Naive thymus-derived CD4-positive, alpha-beta T cell (primary cell): ENCODE measurements around the gene NAB2. TPM values are rescaled to one million over a fixed set of nuclear protein-coding genes. Genes with fewer than 3 reads are reported as not detected.

Source experiments
- ATAC-seq: fragments of 150-1000 bp; cut with Tn5 transposase; 2 replicates; pipeline ENCODE4 v1.10.0; 2021; ENCODE audit warnings: mild to moderate bottlenecking, moderate library complexity
- CTCF ChIA-PET: fragments of 350-600 bp; sonication (Branson Sonifier 250); formaldehyde crosslinking; loops from one replicate; lab custom pipeline; 2021; ENCODE audit warnings: antibody characterized with exemption; lab: Charles Lee
- POLR2A ChIA-PET: fragments of 350-600 bp; sonication (Branson Sonifier 250); formaldehyde crosslinking; loops from one replicate; lab custom pipeline; 2021; ENCODE audit warnings: antibody characterized with exemption, inconsistent platforms; lab: Charles Lee
- DNase-seq, 9 donors: peaks; one replicate each; pipeline versions ENCODE4 v3.0.0 to v3.0.0-alpha.2; 2020 to 2022; ENCODE audit warnings: mixed read lengths in 1 of 9
- H3K27ac ChIP-seq: one replicate; pipeline ENCODE4 v1.7.0; 2013; ENCODE audit warnings: mild to moderate bottlenecking, low read depth, low read length, moderate library complexity
- H3K27me3 ChIP-seq, 2 donors: one replicate each; pipeline ENCODE4 v1.7.0; 2013; ENCODE audit warnings: low read length in 2 of 2, mild to moderate bottlenecking in 2 of 2, moderate library complexity in 2 of 2; ENCODE audit not compliant: control insufficient read depth in 2 of 2, insufficient read depth in 2 of 2
- H3K36me3 ChIP-seq, 3 experiments: 1 replicate in 2 of 3; 2 replicates in 1 of 3; pipeline ENCODE4 v1.7.0; 2013; ENCODE audit warnings: low read length in 3 of 3, mild to moderate bottlenecking in 3 of 3, moderate library complexity in 1 of 3; ENCODE audit not compliant: insufficient read depth in 3 of 3, control insufficient read depth in 2 of 3
- H3K4me1 ChIP-seq, 2 donors: one replicate each; pipeline ENCODE4 v1.7.0; 2013; ENCODE audit warnings: low read length in 2 of 2, mild to moderate bottlenecking in 2 of 2, moderate library complexity in 1 of 2; ENCODE audit not compliant: control insufficient read depth in 2 of 2, insufficient read depth in 2 of 2
- H3K4me3 ChIP-seq: 2 replicates; pipeline ENCODE4 v1.7.0; 2013; ENCODE audit warnings: mild to moderate bottlenecking, low read length
- H3K9me3 ChIP-seq, 3 experiments: 1 replicate in 2 of 3; 2 replicates in 1 of 3; pipeline ENCODE4 v1.7.0; 2013; ENCODE audit warnings: low read length in 3 of 3; ENCODE audit not compliant: control insufficient read depth in 2 of 3
- H3K27ac Mint-ChIP-seq, 9 donors: one replicate each; pipeline ENCODE4 v1.8.0; 2020 to 2022; ENCODE audit warnings: mixed read lengths in 9 of 9, mild to moderate bottlenecking in 8 of 9, moderate library complexity in 5 of 9, inconsistent platforms in 2 of 9
- H3K27me3 Mint-ChIP-seq, 5 donors: one replicate each; pipeline ENCODE4 v1.8.0; 2021 to 2022; ENCODE audit warnings: mixed read lengths in 5 of 5, mild to moderate bottlenecking in 1 of 5
- H3K36me3 Mint-ChIP-seq, 5 donors: one replicate each; pipeline ENCODE4 v1.8.0; 2020 to 2022; ENCODE audit warnings: mixed read lengths in 5 of 5, mild to moderate bottlenecking in 3 of 5, inconsistent platforms in 1 of 5
- H3K4me1 Mint-ChIP-seq, 7 donors: one replicate each; pipeline ENCODE4 v1.8.0; 2020 to 2022; ENCODE audit warnings: mixed read lengths in 7 of 7, mild to moderate bottlenecking in 3 of 7, inconsistent platforms in 1 of 7
- H3K4me3 Mint-ChIP-seq, 10 donors: one replicate each; pipeline ENCODE4 v1.8.0; 2020 to 2022; ENCODE audit warnings: mild to moderate bottlenecking in 10 of 10, mixed read lengths in 10 of 10, moderate library complexity in 6 of 10, inconsistent platforms in 2 of 10
- H3K9me3 Mint-ChIP-seq, 11 donors: one replicate each; pipeline ENCODE4 v1.8.0; 2020 to 2022; ENCODE audit warnings: mixed read lengths in 11 of 11, mild to moderate bottlenecking in 4 of 11, inconsistent platforms in 1 of 11, moderate library complexity in 1 of 11
- intact Hi-C, 2 donors: fragments of 100-400 bp; cut with micrococcal nuclease; formaldehyde crosslinking; loops; one replicate each; pipeline ENCODE4 v1.15.1; 2023
- polyA plus RNA-seq, 2 donors: library from polyadenylated mRNA; unstranded; fragments of 300-500 nt; fragmentation: Illumina TruSeq; gene quantifications; one replicate each; pipeline ENCODE4 v1.2.3, GENCODE V29; 2021
- total RNA-seq, 6 experiments: library from RNA in 5 of 6; stranded (reverse) in 5 of 6; gene quantifications; 1 replicate in 5 of 6; 2 replicates in 1 of 6; pipeline ENCODE4 v1.2.3 and lab custom pipeline; 2021 to 2026

NAB2 gene
- total and polyA plus RNA-seq, 7 experiments from 2014 or later = 0.46 to 22.4 (median 7.2) TPM

DNA sequence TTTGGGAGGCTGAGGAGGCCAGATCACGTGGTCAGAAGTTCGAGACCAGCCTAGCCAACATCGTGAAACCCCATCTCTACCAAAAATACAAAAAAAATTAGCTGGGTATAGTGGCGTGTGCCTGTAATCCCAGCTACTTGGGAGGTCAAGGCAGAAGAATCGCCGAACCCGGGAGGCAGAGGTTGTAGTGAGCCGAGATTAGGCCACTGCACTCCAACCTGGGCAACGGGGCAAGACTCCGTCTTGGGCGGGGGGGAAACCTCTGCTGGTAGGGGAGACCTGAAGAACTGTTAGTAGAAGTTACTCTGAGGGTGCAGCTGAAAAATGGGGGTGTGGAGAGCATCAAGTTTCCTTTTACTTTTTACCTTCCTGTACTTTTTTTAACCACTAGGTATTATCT is 37.1 kb downstream of the NAB2 start:
- Mint-ChIP-seq H3K36me3 (peaks cover 0 to 7% (median 0%) of the 10 kb centered on the region in 5 donors), H3K27ac (no peak overlapping the region), H3K4me3 (peak overlapping the region in 4 of 10 donors; percentile 33 to 86 (median 74)), H3K9me3 (peaks cover 0 to 9% (median 0%) of the 10 kb centered on the region in 11 donors), H3K27me3 (peaks cover 0 to 48% (median 0%) of the 10 kb centered on the region in 5 donors), H3K4me1 (peaks cover 0 to 23% (median 12%) of the 10 kb centered on the region in 7 donors)
- H3K27ac ChIP-seq = no peak overlapping the region
- peaks cover 0 to 5% (median 0%) of the 10 kb centered on the region in 3 experiments for H3K36me3 ChIP-seq
- intact Hi-C loops = loop anchor here (5.0 to 10.0 kb wide), 2 partner anchors 119 to 329 kb away; partner anchors contain the start of genes GLI1 (in 1 of the 2), INHBE (in 1 of the 2) and ZBTB39 (in 1 of the 2)
- H3K9me3 ChIP-seq = no peaks in the 10 kb centered on the region
- DNase-seq (no peak), ATAC-seq (no peak)
- no peak overlapping the region for H3K4me3 ChIP-seq
- peaks cover 0 to 6% of the 10 kb centered on the region in 2 donors for H3K4me1 ChIP-seq
- POLR2A ChIA-PET = interaction anchor here (1.5 to 2.6 kb wide), 2 partner anchors 11 to 14 kb away, joined by 3 to 14 read pairs; partner anchors contain the start of gene STAT6
- H3K27me3 ChIP-seq = no peaks in the 10 kb centered on the region
- CTCF ChIA-PET = interaction anchor here (0.7 to 10.8 kb wide), 6 partner anchors 14 to 118 kb away, joined by 3 to 162 read pairs (median 4); partner anchors contain the start of gene STAT6

DNA sequence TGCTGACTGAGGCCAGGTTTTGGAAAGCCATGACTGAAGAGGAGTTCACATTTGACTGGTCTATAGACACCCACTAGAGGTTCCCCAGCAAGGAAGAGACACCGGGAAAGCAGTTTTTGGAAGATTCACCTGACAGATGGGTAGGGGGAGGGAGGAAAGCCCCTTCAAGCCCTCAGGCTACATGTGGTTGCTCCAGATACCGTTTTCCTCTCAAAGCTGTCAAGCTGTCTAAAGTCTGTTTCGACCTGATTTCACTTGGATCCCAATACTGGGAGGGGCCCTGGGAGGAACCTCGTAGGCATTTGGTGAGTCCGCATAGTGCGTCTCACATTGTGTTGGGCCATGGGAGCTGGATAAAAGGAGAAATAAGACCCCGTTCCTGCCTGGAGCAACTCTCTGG is 37.6 kb downstream of the NAB2 start:
- no peak for DNase-seq
- Histone ChIP-seq H3K27ac (no peak overlapping the region), H3K4me1 (peaks cover 0 to 6% of the 10 kb centered on the region in 2 donors), H3K9me3 (no peaks in the 10 kb centered on the region), H3K4me3 (no peak overlapping the region), H3K36me3 (peaks cover 0 to 5% (median 0%) of the 10 kb centered on the region in 3 experiments), H3K27me3 (no peaks in the 10 kb centered on the region)
- intact Hi-C loops = loop anchor here (5.0 to 10.0 kb wide), 2 partner anchors 119 to 328 kb away; partner anchors contain the start of genes GLI1 (in 1 of the 2), INHBE (in 1 of the 2) and ZBTB39 (in 1 of the 2)
- Mint-ChIP-seq H3K9me3 (peaks cover 0 to 9% (median 0%) of the 10 kb centered on the region in 11 donors), H3K4me3 (peak overlapping the region; percentile 14 to 95 (median 86)), H3K36me3 (peaks cover 0 to 7% (median 0%) of the 10 kb centered on the region in 5 donors), H3K4me1 (peaks cover 0 to 25% (median 12%) of the 10 kb centered on the region in 7 donors), H3K27me3 (peaks cover 0 to 53% (median 0%) of the 10 kb centered on the region in 5 donors), H3K27ac (peak overlapping the region in 2 of 9 donors; percentile 55 to 83)
- ChIA-PET POLR2A (interaction anchor here (1.5 kb wide), 1 partner anchor 10 kb away, joined by 3 read pairs; no protein-coding TSS in a partner anchor), CTCF (interaction anchor here (0.7 to 10.8 kb wide), 5 partner anchors 14 to 57 kb away, joined by 3 to 162 read pairs (median 5); partner anchors contain the start of gene STAT6)
- ATAC-seq = no peak

DNA sequence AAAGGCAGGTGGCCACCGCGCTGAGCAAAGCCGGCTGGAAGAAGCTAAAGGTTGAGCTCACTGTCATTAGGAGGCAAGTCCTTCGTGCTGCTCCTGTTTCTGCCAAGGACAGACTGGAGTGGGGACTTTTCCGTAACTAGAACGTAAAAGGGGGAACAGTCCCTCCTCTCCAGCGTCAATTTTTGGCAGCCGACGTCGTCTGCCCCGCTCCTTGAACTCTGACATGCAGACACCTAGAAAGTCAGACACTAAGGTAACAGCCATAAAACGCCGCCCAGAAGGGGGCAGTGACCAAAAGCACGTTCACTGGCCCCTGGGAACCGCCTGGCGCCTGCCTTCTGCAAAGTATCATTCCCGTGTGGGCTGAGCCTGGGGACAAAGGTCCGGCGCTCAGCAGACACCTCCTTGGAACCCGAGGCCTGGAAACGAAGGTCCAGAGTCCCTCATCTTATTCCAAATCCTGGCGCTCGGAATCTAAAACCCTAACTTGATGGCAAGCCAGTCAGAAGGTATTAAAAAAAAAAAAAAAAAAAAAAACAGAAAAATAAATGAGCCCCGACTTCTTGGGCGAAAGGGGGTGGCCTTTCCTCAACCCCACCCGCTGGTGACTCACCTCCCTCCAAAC is 38.3 kb downstream of the NAB2 start:
- H3K9me3 Mint-ChIP-seq = peaks cover 0 to 9% (median 0%) of the 10 kb centered on the region in 11 donors
- Histone ChIP-seq H3K27me3 (no peaks in the 10 kb centered on the region), H3K9me3 (no peaks in the 10 kb centered on the region), H3K4me3 (peak overlapping the region; percentile 91), H3K4me1 (peaks cover 0 to 6% of the 10 kb centered on the region in 2 donors), H3K36me3 (peaks cover 0 to 5% (median 0%) of the 10 kb centered on the region in 3 experiments), H3K27ac (peak overlapping the region; percentile 84)
- POLR2A ChIA-PET = interaction anchor here (1.3 to 1.6 kb wide), 3 partner anchors 9 to 498 kb away, joined by 3 to 17 read pairs (median 4); partner anchors contain the start of gene STAT6
- peak overlapping the region in 6 of 9 donors; percentile 43 to 83 (median 79) for H3K27ac Mint-ChIP-seq
- peak in 8 of 9 donors; percentile 20 to 66 (median 42) for DNase-seq
- peaks cover 0 to 57% (median 0%) of the 10 kb centered on the region in 5 donors for H3K27me3 Mint-ChIP-seq
- peak overlapping the region; percentile 84 to 95 (median 89) for H3K4me3 Mint-ChIP-seq
- peak; percentile 44 for ATAC-seq
- intact Hi-C loops = loop anchor here (5.0 to 10.0 kb wide), 2 partner anchors 120 to 328 kb away; partner anchors contain the start of genes GLI1 (in 1 of the 2), INHBE (in 1 of the 2) and ZBTB39 (in 1 of the 2)
- peaks cover 0 to 29% (median 13%) of the 10 kb centered on the region in 7 donors for H3K4me1 Mint-ChIP-seq
- H3K36me3 Mint-ChIP-seq = peaks cover 0 to 7% (median 0%) of the 10 kb centered on the region in 5 donors
- CTCF ChIA-PET = interaction anchor here (0.9 to 10.8 kb wide), 4 partner anchors 16 to 62 kb away, joined by 3 to 162 read pairs (median 4); partner anchors contain the start of gene STAT6

DNA sequence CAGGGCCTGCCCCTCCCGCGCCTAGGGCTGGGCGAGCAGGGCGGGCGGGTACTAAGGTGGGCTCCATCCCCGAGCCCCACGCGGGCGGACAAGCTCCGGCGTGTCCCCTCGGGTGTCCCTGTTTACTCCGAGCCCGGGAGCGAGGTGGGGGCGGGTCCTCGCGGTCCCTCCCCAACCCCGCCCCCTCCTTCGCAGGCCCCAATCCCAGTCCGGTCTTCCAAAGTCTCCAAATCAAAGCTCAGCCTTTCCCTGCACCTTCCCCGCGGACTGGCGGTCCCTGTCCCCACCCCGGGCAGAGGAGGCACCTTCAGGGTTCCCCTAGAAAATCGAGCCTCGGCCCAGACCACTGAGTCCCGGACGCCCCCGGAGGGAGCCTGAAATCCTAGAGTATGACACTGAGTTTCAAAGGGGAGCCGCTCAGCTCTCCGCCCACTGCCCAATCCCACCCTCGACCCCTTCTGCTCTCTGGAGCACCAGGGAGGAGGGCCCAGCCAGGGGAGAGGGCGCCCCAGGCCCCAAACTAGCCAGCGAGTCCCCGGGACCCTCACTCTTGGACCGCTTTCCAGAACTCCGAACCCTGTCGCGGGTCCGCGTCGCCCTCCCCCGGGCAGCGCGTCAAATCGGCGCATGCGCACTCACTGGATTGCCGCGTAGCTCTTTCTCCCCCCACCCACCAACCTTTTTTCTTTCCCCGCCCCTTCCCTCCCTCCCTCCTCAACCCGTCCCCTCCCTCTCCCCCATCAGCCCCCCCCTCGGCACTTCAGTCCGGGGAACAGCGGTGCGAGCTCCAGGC is 39.0 kb downstream of the NAB2 start, which contains the start of gene LRP1:
LRP1 (plus strand) TSS at position 758 of the 793 bp plus-strand sequence. CDS start 482 bp downstream, outside the sequence.
- peaks cover 0 to 57% (median 0%) of the 10 kb centered on the region in 5 donors for H3K27me3 Mint-ChIP-seq
- Histone ChIP-seq H3K4me1 (peaks cover 0 to 6% of the 10 kb centered on the region in 2 donors), H3K4me3 (peak within 1 kb of the TSS; percentile 91), H3K27me3 (peaks cover 0 to 5% of the 10 kb centered on the region in 2 donors), H3K36me3 (peaks cover 0 to 5% (median 0%) of the 10 kb centered on the region in 3 experiments), H3K27ac (peak within 1 kb of the TSS; percentile 84), H3K9me3 (no peaks in the 10 kb centered on the region)
- ChIA-PET POLR2A (interaction anchor here (0.7 to 1.6 kb wide), 9 partner anchors 8 to 499 kb away, joined by 3 to 17 read pairs (median 3); partner anchors contain the start of genes NEMP1 and STAT6), CTCF (interaction anchor here (0.7 to 10.8 kb wide), 7 partner anchors 15 to 126 kb away, joined by 3 to 162 read pairs (median 4); partner anchors contain the start of gene STAT6)
- peak within 1 kb of the TSS; percentile 84 to 95 (median 89) for H3K4me3 Mint-ChIP-seq
- intact Hi-C loops = loop anchor here (1.0 to 10.0 kb wide), 5 partner anchors 16 to 327 kb away; partner anchors contain the start of genes GLI1 (in 1 of the 2), INHBE (in 1 of the 2) and ZBTB39 (in 1 of the 2)
- H3K27ac Mint-ChIP-seq = peak within 1 kb of the TSS in 8 of 9 donors; percentile 31 to 92 (median 79)
- DNase-seq (peak; percentile 63 to 85 (median 79)), ATAC-seq (peak; percentile 67)
- H3K9me3 Mint-ChIP-seq = peaks cover 0 to 9% (median 0%) of the 10 kb centered on the region in 11 donors
- peaks cover 0 to 7% (median 0%) of the 10 kb centered on the region in 5 donors for H3K36me3 Mint-ChIP-seq
- peaks cover 0 to 29% (median 15%) of the 10 kb centered on the region in 7 donors for H3K4me1 Mint-ChIP-seq

DNA sequence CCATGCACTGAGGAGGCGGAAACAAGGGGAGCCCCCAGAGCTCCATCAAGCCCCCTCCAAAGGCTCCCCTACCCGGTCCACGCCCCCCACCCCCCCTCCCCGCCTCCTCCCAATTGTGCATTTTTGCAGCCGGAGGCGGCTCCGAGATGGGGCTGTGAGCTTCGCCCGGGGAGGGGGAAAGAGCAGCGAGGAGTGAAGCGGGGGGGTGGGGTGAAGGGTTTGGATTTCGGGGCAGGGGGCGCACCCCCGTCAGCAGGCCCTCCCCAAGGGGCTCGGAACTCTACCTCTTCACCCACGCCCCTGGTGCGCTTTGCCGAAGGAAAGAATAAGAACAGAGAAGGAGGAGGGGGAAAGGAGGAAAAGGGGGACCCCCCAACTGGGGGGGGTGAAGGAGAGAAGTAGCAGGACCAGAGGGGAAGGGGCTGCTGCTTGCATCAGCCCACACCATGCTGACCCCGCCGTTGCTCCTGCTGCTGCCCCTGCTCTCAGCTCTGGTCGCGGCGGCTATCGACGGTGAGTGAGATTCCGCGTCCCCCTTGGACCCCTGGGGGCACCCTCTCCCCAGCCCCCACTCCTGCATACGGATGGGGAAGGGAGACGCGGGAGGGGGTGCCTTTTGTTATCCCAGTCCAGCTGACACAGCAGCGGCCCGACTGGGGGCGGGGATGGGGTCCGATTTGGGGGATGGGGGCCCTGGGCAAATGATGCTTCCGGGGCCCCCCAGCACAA is 39.8 kb downstream of the NAB2 start:
- no peak for ATAC-seq

More for the DNA sequence above, 39.8 kb downstream of the NAB2 start:
- intact Hi-C loops = loop anchor here (1.0 to 10.0 kb wide), 5 partner anchors 16 to 326 kb away; partner anchors contain the start of genes GLI1 (in 1 of the 2), INHBE (in 1 of the 2) and ZBTB39 (in 1 of the 2)
- H3K4me1 Mint-ChIP-seq = peaks cover 0 to 29% (median 15%) of the 10 kb centered on the region in 7 donors
- CTCF ChIA-PET = interaction anchor here (0.7 to 10.8 kb wide), 5 partner anchors 16 to 127 kb away, joined by 3 to 162 read pairs (median 4); no protein-coding TSS in a partner anchor
- Histone ChIP-seq H3K4me3 (peak overlapping the region; percentile 91), H3K36me3 (peaks cover 0 to 5% (median 0%) of the 10 kb centered on the region in 3 experiments), H3K27ac (peak overlapping the region; percentile 84), H3K4me1 (peaks cover 0 to 6% of the 10 kb centered on the region in 2 donors), H3K27me3 (peaks cover 0 to 5% of the 10 kb centered on the region in 2 donors), H3K9me3 (no peaks in the 10 kb centered on the region)
- peaks cover 0 to 5% (median 0%) of the 10 kb centered on the region in 11 donors for H3K9me3 Mint-ChIP-seq
- POLR2A ChIA-PET = interaction anchor here (0.7 to 1.6 kb wide), 9 partner anchors 8 to 500 kb away, joined by 3 to 17 read pairs (median 3); partner anchors contain the start of genes NEMP1 and STAT6
- H3K27me3 Mint-ChIP-seq = peaks cover 0 to 58% (median 0%) of the 10 kb centered on the region in 5 donors
- peak overlapping the region; percentile 53 to 95 (median 88) for H3K4me3 Mint-ChIP-seq
- peak in 1 of 9 donors; percentile 9 for DNase-seq
- H3K36me3 Mint-ChIP-seq = peaks cover 0 to 4% (median 0%) of the 10 kb centered on the region in 5 donors
- H3K27ac Mint-ChIP-seq = peak overlapping the region in 3 of 9 donors; percentile 44 to 79 (median 78)
